GM12878 (cell line): Measurements from ENCODE around the gene CIDEA. TPM values are rescaled to one million over a fixed set of nuclear protein-coding genes. Genes with fewer than 3 reads are reported as not detected.

Experiments used
- ATAC-seq: fragments of 200-7000 bp; cut with Tn5 transposase; 3 replicates; pipeline ENCODE4 v1.9.1; 2020; ENCODE audit warnings: mild to moderate bottlenecking, moderate library complexity
- BruUV-seq: library from RNA; stranded (reverse); fragments of 400-500 nt; replicated peaks from 2 replicates; lab custom pipeline; 2021; lab: Mats Ljungman, UMichigan
- CTCF ChIA-PET: fragments of 300-600 bp; sonication (Branson Sonifier 250); formaldehyde crosslinking; extraction: SDS; loops from one replicate; lab custom pipeline; 2021; ENCODE audit warnings: inconsistent platforms; lab: Yijun Ruan, JAX
- POLR2A ChIA-PET: fragments of 350-600 bp; formaldehyde crosslinking; extraction: SDS; loops from one replicate; lab custom pipeline; 2021; ENCODE audit warnings: inconsistent platforms; lab: Charles Lee
- RAD21 ChIA-PET: fragments of 300-600 bp; sonication (Branson Sonifier 250); formaldehyde crosslinking; loops from one replicate; lab custom pipeline; 2023; ENCODE audit warnings: antibody characterized with exemption; ENCODE audit not compliant: unreplicated experiment; lab: Charles Lee
- SMC1A ChIA-PET: fragments of 300-600 bp; sonication (Branson Sonifier 250); formaldehyde crosslinking; loops from one replicate; lab custom pipeline; 2023; ENCODE audit not compliant: unreplicated experiment, uncharacterized antibody; lab: Charles Lee
- DNase-seq: peaks from one replicate; pipeline ENCODE4 v3.0.0-alpha.2; 2011; ENCODE audit warnings: low read depth, low spot score
- FAIRE-seq: peaks from 3 replicates; lab custom pipeline; 2011; peaks lifted over from hg19 to GRCh38; lab: Jason Lieb, UNC
- H2AFZ ChIP-seq: 2 replicates; pipeline ENCODE4 v1.6.0; 2011; ENCODE audit warnings: low read depth, low read length, control low read depth; ENCODE audit not compliant: control insufficient read depth
- H3K27ac ChIP-seq: 2 replicates; pipeline ENCODE4 v1.5.1; 2011; ENCODE audit warnings: control low read depth; ENCODE audit not compliant: control insufficient read depth, insufficient read depth
- H3K27me3 ChIP-seq, 2 experiments: replicated peaks in 1 of 2; 2 replicates each; pipeline versions ENCODE4 v1.6.0 to v1.6.1; 2011; ENCODE audit warnings: low read length in 1 of 2; ENCODE audit not compliant: control insufficient read depth in 2 of 2, insufficient read depth in 2 of 2
- H3K36me3 ChIP-seq, 2 experiments: 2 replicates each; pipeline ENCODE4 v1.5.1; 2011; ENCODE audit warnings: low read length in 1 of 2; ENCODE audit not compliant: control insufficient read depth in 2 of 2, insufficient read depth in 2 of 2
- H3K4me1 ChIP-seq: 2 replicates; pipeline ENCODE4 v1.6.1; 2011; ENCODE audit warnings: mild to moderate bottlenecking, low read length, moderate library complexity, mixed read lengths; ENCODE audit not compliant: control insufficient read depth, insufficient read depth
- H3K4me2 ChIP-seq: 2 replicates; pipeline ENCODE4 v1.6.0; 2011; ENCODE audit warnings: control low read depth; ENCODE audit not compliant: control insufficient read depth, insufficient read depth
- H3K4me3 ChIP-seq: fragments of 200-600 bp; sonication (generic); 2 replicates; pipeline ENCODE4 v1.5.1; 2016
- H3K79me2 ChIP-seq: 2 replicates; pipeline ENCODE4 v1.6.0; 2011; ENCODE audit warnings: low read length; ENCODE audit not compliant: control insufficient read depth, insufficient read depth
- H3K9ac ChIP-seq: 2 replicates; pipeline ENCODE4 v1.8.0; 2011; ENCODE audit warnings: low read length, control low read depth, mixed read lengths; ENCODE audit not compliant: control insufficient read depth, insufficient read depth
- H3K9me3 ChIP-seq: replicated peaks from 3 replicates; pipeline ENCODE4 v1.5.1; 2011; ENCODE audit warnings: mild to moderate bottlenecking, low read length; ENCODE audit not compliant: control insufficient read depth, insufficient read depth
- H4K20me1 ChIP-seq: 2 replicates; pipeline ENCODE4 v1.6.0; 2011; ENCODE audit not compliant: control insufficient read depth, insufficient read depth
- CBFB ChIP-seq: IDR thresholded peaks from 2 replicates; pipeline ENCODE4 v1.6.1; 2016; ENCODE audit warnings: antibody characterized with exemption, low read depth
- CREM ChIP-seq: IDR thresholded peaks from 2 replicates; pipeline ENCODE4 v1.6.1; 2014; ENCODE audit warnings: antibody characterized with exemption, low read depth
- LARP7 ChIP-seq: fragments of 450-650 bp; IDR thresholded peaks from 2 replicates; pipeline ENCODE4 v1.6.1; 2017; ENCODE audit warnings: mild to moderate bottlenecking
- MYC ChIP-seq: IDR thresholded peaks from 2 replicates; pipeline ENCODE4 v1.6.1; 2011; ENCODE audit warnings: mild to moderate bottlenecking, low read length, moderate library complexity, inconsistent platforms; ENCODE audit not compliant: insufficient read depth, insufficient replicate concordance, insufficient read length, severe bottlenecking
- NBN ChIP-seq: fragments of 450-650 bp; IDR thresholded peaks from 2 replicates; pipeline ENCODE4 v1.6.1; 2016
- POLR2A ChIP-seq: IDR thresholded peaks from 2 replicates; pipeline ENCODE4 v1.6.1; 2011; ENCODE audit warnings: low read depth, mild to moderate bottlenecking, low read length
- RAD51 ChIP-seq: fragments of 450-650 bp; IDR thresholded peaks from 2 replicates; pipeline ENCODE4 v1.6.1; 2016; ENCODE audit warnings: moderate library complexity, mild to moderate bottlenecking, inconsistent platforms
- SMARCA5 ChIP-seq: fragments of 450-650 bp; IDR thresholded peaks from 2 replicates; pipeline ENCODE4 v1.6.1; 2017; ENCODE audit warnings: mild to moderate bottlenecking
- SPI1 ChIP-seq: IDR thresholded peaks from 2 replicates; pipeline ENCODE4 v1.6.1; 2011; ENCODE audit warnings: low read depth, mild to moderate bottlenecking, low read length, moderate library complexity, borderline replicate concordance; ENCODE audit not compliant: insufficient read depth
- TCF7 ChIP-seq: IDR thresholded peaks from 2 replicates; pipeline ENCODE4 v1.6.1; 2014; ENCODE audit warnings: antibody characterized with exemption, borderline replicate concordance
- WGBS: methylation state at CpG from one replicate; pipeline ENCODE4 v1.1.6; 2016; ENCODE audit warnings: low lambda C conversion rate; ENCODE audit not compliant: insufficient replicate concordance, insufficient coverage; ENCODE audit errors: missing lambda C conversion rate; 5-methylcytosine and 5-hydroxymethylcytosine counted together
- in situ Hi-C: fragments of 300-500 bp; cut with MboI; formaldehyde crosslinking; loops from 9 replicates; pipeline ENCODE4 v1.14.3; 2018; ENCODE audit warnings: mixed read lengths
- intact Hi-C: fragments of 100-400 bp; cut with micrococcal nuclease; formaldehyde crosslinking; loops from one replicate; pipeline ENCODE4 v1.14.2; 2022; ENCODE audit not compliant: unreplicated experiment
- polyA plus RNA-seq, 11 experiments: library from polyadenylated mRNA; depleted of rRNA in 4 of 11; unstranded in 6 of 11; stranded (reverse) in 5 of 11; fragments of >200 nt; fragmentation: Nextera tagmentation in 4 of 11; fragmentation: Illumina TruSeq in 1 of 11; extraction: Ambion mirVana in 4 of 11; extraction: Trizol in 1 of 11; gene quantifications; 1 replicate in 1 of 11; 2 replicates in 10 of 11; pipeline versions ENCODE4 v1.2.1 to v1.2.3, GENCODE V29; 2011 to 2016; ENCODE audit warnings: inconsistent platforms in 2 of 11, missing spikeins in 2 of 11, low read depth in 1 of 11
- total RNA-seq, 4 experiments: library from RNA; depleted of rRNA in 3 of 4; stranded (reverse); fragments of >200 nt in 3 of 4; fragmentation: Illumina TruSeq in 1 of 4; extraction: Trizol in 1 of 4; gene quantifications; 2 replicates each; pipeline versions ENCODE4 v1.2.1 to v1.2.3, GENCODE V29; 2013 to 2021
- TF ChIP-seq, protein P1 (sequence below): fragments of 450-650 bp; formaldehyde crosslinking; IDR thresholded peaks from 2 replicates; pipeline ENCODE4 v1.4.0; 2022; ENCODE audit warnings: mild to moderate bottlenecking, moderate library complexity
- TF ChIP-seq, protein P2 (sequence below): IDR thresholded peaks from 2 replicates; pipeline ENCODE4 v1.6.1; 2012; ENCODE audit warnings: improper control_type of control experiment, low read depth, low read length; ENCODE audit not compliant: insufficient replicate concordance
- TF ChIP-seq, protein P3 (sequence below): fragments of 450-650 bp; IDR thresholded peaks from 2 replicates; pipeline ENCODE4 v1.6.1; 2017; ENCODE audit warnings: borderline replicate concordance

Gene CIDEA
- total and polyA plus RNA-seq, 10 of the 15 experiments (the other 5 are each of a cell fraction or from before 2014, with no cell fraction given), result not detected

DNA sequence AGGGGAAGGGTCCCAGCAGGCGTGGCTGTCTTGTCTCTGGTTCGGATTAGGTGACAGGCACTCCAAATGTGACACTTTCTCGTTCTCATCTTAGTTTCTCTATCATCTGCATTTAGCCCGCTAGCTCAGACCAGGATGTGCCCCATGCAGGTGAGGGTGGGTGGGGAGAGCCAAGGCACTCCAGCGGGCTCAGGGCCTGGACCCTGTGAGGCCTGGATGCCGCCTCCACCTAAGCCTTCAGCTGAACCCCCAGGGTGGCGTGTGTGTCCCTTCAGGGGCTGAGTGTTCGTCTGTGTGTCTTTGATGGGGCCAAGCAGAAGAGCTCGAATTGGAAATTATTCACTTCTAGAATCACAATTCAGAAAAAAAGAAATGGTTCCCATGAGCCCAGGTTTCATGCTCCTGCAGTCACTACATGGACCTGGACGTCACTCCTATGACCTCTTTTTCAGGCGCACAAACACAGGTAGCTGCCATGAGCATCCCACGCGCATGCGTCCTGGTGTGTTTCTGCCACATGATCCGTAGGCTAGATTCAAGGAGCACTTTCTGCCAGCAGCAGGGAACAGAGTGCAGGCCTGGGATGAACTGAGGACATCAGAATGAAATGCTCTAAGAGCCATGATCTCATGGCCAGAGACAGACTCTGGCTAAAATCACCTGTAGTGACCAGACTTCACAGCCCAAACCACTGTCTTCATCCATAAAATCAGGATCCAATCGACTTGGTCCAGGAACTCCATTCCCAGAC lies 25.8 kb downstream of the CIDEA start:
- no TSS peak for BruUV-seq
- Histone ChIP-seq H3K4me2 (no peak overlapping the region), H3K9me3 (no peaks in the 10 kb centered on the region), H3K79me2 (no peaks in the 10 kb centered on the region), H4K20me1 (no peaks in the 10 kb centered on the region; the same call in 1 of the 2 replicates), H3K27me3 (no peaks in the 10 kb centered on the region), H3K36me3 (no peaks in the 10 kb centered on the region), H3K4me1 (no peaks in the 10 kb centered on the region), H2AFZ (no peak overlapping the region), H3K27ac (no peak overlapping the region), H3K4me3 (no peak overlapping the region), H3K9ac (no peak overlapping the region)
- ATAC-seq (no peak), FAIRE-seq (no peak), DNase-seq (no peak)
- ChIA-PET SMC1A (interaction anchor here (1.1 kb wide), 1 partner anchor 14 kb away, joined by 3 read pairs; no protein-coding TSS in a partner anchor), POLR2A (no interaction called here), RAD21 (no interaction called here), CTCF (interaction anchor here (1.5 kb wide), 1 partner anchor 134 kb away, joined by 3 read pairs; no protein-coding TSS in a partner anchor)
- intact Hi-C loops (no loop called here), in situ Hi-C loops (no loop called here)
- 32% methylated on average over 16 of the region's 16 CpGs for WGBS
- no peak for TF ChIP-seq TCF7
- TF ChIP-seq, protein P1, sequence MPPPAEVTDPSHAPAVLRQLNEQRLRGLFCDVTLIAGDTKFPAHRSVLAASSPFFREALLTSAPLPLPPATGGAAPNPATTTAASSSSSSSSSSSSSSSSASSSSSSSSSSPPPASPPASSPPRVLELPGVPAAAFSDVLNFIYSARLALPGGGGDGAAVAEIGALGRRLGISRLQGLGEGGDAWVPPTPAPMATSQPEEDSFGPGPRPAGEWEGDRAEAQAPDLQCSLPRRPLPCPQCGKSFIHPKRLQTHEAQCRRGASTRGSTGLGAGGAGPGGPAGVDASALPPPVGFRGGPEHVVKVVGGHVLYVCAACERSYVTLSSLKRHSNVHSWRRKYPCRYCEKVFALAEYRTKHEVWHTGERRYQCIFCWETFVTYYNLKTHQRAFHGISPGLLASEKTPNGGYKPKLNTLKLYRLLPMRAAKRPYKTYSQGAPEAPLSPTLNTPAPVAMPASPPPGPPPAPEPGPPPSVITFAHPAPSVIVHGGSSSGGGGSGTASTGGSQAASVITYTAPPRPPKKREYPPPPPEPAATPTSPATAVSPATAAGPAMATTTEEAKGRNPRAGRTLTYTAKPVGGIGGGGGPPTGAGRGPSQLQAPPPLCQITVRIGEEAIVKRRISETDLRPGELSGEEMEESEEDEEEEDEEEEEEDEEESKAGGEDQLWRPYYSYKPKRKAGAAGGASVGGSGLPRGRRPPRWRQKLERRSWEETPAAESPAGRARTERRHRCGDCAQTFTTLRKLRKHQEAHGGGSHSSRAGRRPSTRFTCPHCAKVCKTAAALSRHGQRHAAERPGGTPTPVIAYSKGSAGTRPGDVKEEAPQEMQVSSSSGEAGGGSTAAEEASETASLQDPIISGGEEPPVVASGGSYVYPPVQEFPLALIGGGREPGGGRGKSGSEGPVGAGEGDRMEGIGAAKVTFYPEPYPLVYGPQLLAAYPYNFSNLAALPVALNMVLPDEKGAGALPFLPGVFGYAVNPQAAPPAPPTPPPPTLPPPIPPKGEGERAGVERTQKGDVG (CRISPR knock-in tag), result no peak
- no peak for TF ChIP-seq LARP7
- no peak for TF ChIP-seq NBN
- TF ChIP-seq, protein P2, sequence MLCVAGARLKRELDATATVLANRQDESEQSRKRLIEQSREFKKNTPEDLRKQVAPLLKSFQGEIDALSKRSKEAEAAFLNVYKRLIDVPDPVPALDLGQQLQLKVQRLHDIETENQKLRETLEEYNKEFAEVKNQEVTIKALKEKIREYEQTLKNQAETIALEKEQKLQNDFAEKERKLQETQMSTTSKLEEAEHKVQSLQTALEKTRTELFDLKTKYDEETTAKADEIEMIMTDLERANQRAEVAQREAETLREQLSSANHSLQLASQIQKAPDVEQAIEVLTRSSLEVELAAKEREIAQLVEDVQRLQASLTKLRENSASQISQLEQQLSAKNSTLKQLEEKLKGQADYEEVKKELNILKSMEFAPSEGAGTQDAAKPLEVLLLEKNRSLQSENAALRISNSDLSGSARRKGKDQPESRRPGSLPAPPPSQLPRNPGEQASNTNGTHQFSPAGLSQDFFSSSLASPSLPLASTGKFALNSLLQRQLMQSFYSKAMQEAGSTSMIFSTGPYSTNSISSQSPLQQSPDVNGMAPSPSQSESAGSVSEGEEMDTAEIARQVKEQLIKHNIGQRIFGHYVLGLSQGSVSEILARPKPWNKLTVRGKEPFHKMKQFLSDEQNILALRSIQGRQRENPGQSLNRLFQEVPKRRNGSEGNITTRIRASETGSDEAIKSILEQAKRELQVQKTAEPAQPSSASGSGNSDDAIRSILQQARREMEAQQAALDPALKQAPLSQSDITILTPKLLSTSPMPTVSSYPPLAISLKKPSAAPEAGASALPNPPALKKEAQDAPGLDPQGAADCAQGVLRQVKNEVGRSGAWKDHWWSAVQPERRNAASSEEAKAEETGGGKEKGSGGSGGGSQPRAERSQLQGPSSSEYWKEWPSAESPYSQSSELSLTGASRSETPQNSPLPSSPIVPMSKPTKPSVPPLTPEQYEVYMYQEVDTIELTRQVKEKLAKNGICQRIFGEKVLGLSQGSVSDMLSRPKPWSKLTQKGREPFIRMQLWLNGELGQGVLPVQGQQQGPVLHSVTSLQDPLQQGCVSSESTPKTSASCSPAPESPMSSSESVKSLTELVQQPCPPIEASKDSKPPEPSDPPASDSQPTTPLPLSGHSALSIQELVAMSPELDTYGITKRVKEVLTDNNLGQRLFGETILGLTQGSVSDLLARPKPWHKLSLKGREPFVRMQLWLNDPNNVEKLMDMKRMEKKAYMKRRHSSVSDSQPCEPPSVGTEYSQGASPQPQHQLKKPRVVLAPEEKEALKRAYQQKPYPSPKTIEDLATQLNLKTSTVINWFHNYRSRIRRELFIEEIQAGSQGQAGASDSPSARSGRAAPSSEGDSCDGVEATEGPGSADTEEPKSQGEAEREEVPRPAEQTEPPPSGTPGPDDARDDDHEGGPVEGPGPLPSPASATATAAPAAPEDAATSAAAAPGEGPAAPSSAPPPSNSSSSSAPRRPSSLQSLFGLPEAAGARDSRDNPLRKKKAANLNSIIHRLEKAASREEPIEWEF, result no peak
- TF ChIP-seq RAD51, result no peak
- no peak for TF ChIP-seq POLR2A
- TF ChIP-seq, protein P3, sequence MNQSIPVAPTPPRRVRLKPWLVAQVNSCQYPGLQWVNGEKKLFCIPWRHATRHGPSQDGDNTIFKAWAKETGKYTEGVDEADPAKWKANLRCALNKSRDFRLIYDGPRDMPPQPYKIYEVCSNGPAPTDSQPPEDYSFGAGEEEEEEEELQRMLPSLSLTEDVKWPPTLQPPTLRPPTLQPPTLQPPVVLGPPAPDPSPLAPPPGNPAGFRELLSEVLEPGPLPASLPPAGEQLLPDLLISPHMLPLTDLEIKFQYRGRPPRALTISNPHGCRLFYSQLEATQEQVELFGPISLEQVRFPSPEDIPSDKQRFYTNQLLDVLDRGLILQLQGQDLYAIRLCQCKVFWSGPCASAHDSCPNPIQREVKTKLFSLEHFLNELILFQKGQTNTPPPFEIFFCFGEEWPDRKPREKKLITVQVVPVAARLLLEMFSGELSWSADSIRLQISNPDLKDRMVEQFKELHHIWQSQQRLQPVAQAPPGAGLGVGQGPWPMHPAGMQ, result no peak
- TF ChIP-seq MYC, result no peak
- TF ChIP-seq CREM, result no peak
- no peak for TF ChIP-seq SMARCA5
- TF ChIP-seq CBFB, result no peak
- TF ChIP-seq SPI1, result no peak
